ENCODE data around the gene RNF130. TPM values are rescaled to one million over a fixed set of nuclear protein-coding genes. Genes with fewer than 3 reads are reported as not detected.

Gene RNF130
- total RNA-seq, 2 donors from 2014 or later: 10.8 to 15.3 TPM

DNA sequence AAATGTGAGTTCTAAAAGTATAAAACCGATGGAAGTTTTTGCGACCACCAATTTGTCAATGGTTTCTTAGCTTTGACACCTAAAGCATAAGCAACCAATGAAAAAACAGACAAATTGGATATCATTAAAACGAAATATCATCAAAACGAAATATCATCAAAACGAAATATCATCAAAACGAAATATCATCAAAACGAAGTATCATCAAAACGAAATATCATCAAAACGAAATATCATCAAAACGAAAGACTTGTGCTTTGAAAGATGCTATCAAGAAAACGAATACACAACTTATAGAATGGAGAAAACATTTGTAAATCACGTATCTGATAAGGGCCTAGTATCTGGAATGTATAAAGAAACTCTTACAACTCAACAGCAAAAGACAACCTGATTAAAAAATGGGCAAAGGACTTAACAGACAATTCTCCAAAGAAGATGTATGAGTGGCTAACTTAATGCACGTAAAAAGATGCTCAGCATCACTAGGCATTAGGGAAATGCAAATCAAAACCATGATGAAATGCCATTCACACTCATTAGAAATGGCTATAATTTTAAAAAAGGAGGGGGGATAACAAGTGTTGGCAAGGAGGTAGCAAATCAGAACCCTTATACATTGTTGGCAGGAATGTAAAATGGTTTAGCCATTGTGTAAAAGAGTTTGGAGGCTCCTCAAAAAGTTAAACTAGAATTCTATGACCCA lies 134.4 kb downstream of the RNF130 start:
- ATAC-seq (no peak), DNase-seq (no peak)
- Mint-ChIP-seq H3K4me1 (no peaks in the 10 kb centered on the region), H3K36me3 (ENCODE audit: low read depth) (peaks cover 6% of the 10 kb centered on the region), H3K27me3 (peaks cover 26% of the 10 kb centered on the region), H3K4me3 (no peak overlapping the region), H3K27ac (no peak overlapping the region)
- H3K9me3 ChIP-seq (ENCODE audit: control insufficient read depth, low read length, poor library complexity, severe bottlenecking): no peaks in the 10 kb centered on the region

DNA sequence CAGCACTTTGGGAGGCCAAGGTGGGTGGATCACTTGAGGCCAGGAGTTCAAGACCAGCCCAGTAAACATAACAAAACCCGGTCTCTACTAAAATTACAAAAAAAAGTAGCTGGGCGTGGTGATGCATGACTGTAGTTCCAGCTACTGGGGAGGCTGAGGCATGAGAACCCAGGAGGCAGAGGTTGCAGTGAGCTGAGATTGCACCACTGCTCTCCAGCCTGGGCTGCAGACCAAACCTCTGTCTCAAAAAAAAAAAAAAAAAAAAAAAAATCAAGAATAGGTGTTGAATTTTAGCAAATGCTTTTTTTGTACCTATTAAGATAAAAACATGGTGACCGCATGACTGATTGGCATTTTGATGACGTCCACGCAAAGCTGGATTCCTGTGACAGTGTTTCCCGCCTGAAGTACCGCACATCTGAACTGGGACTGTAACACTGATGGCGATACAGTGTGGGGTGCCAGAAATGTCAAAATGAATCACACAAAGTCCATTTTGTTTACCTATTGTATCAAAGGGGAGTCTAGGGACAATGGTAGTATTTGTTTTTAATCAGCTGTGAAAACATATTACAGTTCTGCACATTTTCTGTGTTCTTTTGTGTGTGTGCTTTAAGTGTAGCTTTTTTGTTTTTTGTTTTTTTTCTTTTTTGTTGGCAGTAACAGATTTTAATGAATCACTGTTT lies 140.6 kb downstream of the RNF130 start:
- Mint-ChIP-seq H3K27me3 (no peaks in the 10 kb centered on the region), H3K4me1 (no peaks in the 10 kb centered on the region), H3K36me3 (ENCODE audit: low read depth) (peaks cover under 1% of the 10 kb centered on the region), H3K27ac (no peak overlapping the region), H3K4me3 (no peak overlapping the region)
- ATAC-seq (no peak), DNase-seq (no peak)
- H3K9me3 ChIP-seq (ENCODE audit: control insufficient read depth, low read length, poor library complexity, severe bottlenecking): no peaks in the 10 kb centered on the region

DNA sequence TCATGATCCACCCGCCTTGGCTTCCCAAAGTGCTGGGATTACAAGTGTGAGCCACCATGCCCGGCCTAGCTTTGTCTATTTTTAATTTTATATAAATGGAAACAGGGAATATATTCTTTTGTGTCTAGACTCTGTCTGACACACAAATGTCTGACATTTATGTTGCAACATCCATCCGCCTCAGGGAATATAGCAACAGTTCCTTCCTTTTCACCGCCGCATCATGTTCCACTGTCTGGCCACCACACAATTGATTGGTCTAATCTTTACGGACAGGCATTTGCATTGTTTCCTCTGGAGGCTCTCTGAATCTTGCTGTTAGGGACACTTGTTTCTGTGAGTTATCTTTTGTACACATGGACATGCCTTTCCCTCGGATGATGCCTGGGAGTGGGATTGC lies 143.7 kb downstream of the RNF130 start:
- no peak for DNase-seq
- H3K4me1 Mint-ChIP-seq: peaks cover 2% of the 10 kb centered on the region

DNA sequence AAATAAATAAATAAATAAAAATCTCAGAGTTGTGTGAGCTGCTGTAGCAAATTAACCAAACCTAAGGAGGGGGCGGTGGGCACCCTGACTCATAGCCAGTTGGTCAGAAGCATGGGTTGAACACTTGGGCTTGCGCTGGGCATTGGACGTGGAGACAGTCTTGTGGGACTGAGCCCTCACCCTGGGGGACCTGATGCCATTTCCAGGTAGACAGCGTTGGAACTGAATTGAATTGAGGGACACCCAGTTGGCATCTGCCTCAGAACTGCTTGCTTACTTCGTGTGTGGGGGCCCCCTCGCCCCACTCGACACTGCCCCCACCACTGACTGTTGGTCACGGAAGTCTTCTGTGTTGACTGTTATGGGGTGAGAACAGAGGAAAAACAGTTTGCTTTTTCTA lies 144.9 kb downstream of the RNF130 start:
- Mint-ChIP-seq H3K27ac (no peak overlapping the region), H3K4me3 (no peak overlapping the region), H3K27me3 (no peaks in the 10 kb centered on the region), H3K36me3 (ENCODE audit: low read depth) (peaks cover 3% of the 10 kb centered on the region), H3K4me1 (peaks cover 2% of the 10 kb centered on the region)
- DNase-seq (no peak), ATAC-seq (no peak)
- H3K9me3 ChIP-seq (ENCODE audit: control insufficient read depth, low read length, poor library complexity, severe bottlenecking): no peaks in the 10 kb centered on the region

More for the DNA sequence above, 143.7 kb downstream of the RNF130 start:
- peaks cover 3% of the 10 kb centered on the region for H3K36me3 Mint-ChIP-seq (ENCODE audit: low read depth)
- no peak overlapping the region for H3K27ac Mint-ChIP-seq
- H3K9me3 ChIP-seq (ENCODE audit: control insufficient read depth, low read length, poor library complexity, severe bottlenecking): no peaks in the 10 kb centered on the region
- ATAC-seq: no peak
- no peak overlapping the region for H3K4me3 Mint-ChIP-seq
- no peaks in the 10 kb centered on the region for H3K27me3 Mint-ChIP-seq

DNA sequence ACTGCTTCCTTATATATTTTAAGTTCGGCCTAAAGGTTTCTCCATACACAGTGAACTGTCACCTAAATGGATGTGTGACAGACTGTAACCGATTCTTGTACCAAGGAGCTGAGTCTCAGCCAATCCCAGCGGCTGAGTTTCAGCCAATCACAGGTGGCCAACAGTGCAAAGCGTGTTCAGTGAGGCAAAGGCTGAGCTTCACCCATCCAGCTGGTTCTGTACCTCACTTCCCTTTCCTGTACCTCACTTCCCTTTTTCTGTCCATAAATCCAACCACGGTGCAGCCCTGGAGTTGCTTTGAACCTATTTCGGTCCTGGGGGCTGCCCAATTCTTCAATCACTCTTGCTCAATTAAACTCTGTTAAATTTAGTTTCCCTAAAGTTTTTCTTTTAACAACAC lies 148.1 kb downstream of the RNF130 start:
- Mint-ChIP-seq H3K4me3 (no peak overlapping the region), H3K27ac (no peak overlapping the region), H3K27me3 (peaks cover 5% of the 10 kb centered on the region), H3K4me1 (peaks cover 2% of the 10 kb centered on the region), H3K36me3 (ENCODE audit: low read depth) (peaks cover 3% of the 10 kb centered on the region)
- DNase-seq (no peak), ATAC-seq (no peak)
- no peaks in the 10 kb centered on the region for H3K9me3 ChIP-seq (ENCODE audit: control insufficient read depth, low read length, poor library complexity, severe bottlenecking)

DNA sequence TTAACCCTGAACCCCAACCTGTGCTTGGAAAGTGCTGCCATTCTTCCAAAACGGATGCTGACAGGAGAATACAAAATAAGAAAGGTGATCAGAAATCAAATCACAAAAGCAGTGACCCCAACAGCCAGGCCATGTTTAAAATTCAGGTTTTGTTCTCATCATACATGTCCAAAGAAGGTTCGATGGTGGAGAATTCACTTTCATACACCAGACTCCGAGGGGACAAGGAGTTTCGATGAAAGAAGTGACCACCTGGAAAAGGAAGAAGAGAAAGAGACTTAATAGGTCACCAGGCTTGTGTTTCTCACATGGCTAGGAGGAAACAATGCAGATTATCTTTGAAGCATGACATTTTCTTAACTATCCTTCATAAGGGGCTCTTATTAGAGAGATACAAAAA lies 151.4 kb downstream of the RNF130 start:
- ATAC-seq (no peak), DNase-seq (no peak)
- Mint-ChIP-seq H3K4me1 (peaks cover 2% of the 10 kb centered on the region), H3K27me3 (peaks cover 25% of the 10 kb centered on the region), H3K27ac (no peak overlapping the region), H3K4me3 (no peak overlapping the region), H3K36me3 (ENCODE audit: low read depth) (peaks cover 3% of the 10 kb centered on the region)
- H3K9me3 ChIP-seq (ENCODE audit: control insufficient read depth, low read length, poor library complexity, severe bottlenecking): no peaks in the 10 kb centered on the region

DNA sequence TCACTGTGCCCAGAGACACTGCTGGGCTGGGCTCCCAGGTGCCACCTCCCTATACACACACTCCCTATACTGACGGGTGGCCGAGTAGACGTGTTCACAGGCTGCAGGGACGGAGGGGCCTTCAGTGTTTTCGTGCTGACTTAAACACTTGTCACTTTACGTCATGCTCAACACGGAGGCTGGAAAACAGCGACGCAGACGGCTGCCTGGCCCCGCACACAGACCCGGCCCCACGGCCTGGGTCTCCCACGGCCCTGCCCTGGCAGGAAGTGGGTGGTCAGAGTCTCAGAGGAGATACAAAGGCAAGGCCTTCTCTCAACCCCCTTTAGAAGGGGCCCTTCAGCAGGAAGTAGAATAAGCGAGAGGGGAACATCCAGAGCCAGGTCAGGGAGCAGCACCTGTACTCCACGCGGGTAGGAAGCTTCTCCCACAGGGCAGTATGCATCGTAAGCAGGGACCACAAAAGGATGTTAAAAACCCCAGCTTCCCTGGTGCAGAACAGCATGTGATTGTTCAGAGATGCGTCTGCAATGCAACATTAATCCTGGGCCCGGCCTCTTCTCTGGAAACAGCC lies 152.0 kb downstream of the RNF130 start:
- DNase-seq (no peak), ATAC-seq (no peak)
- Mint-ChIP-seq H3K4me1 (peaks cover 2% of the 10 kb centered on the region), H3K4me3 (no peak overlapping the region), H3K27ac (no peak overlapping the region), H3K27me3 (peaks cover 25% of the 10 kb centered on the region), H3K36me3 (ENCODE audit: low read depth) (peaks cover 3% of the 10 kb centered on the region)
- H3K9me3 ChIP-seq (ENCODE audit: control insufficient read depth, low read length, poor library complexity, severe bottlenecking): no peaks in the 10 kb centered on the region

DNA sequence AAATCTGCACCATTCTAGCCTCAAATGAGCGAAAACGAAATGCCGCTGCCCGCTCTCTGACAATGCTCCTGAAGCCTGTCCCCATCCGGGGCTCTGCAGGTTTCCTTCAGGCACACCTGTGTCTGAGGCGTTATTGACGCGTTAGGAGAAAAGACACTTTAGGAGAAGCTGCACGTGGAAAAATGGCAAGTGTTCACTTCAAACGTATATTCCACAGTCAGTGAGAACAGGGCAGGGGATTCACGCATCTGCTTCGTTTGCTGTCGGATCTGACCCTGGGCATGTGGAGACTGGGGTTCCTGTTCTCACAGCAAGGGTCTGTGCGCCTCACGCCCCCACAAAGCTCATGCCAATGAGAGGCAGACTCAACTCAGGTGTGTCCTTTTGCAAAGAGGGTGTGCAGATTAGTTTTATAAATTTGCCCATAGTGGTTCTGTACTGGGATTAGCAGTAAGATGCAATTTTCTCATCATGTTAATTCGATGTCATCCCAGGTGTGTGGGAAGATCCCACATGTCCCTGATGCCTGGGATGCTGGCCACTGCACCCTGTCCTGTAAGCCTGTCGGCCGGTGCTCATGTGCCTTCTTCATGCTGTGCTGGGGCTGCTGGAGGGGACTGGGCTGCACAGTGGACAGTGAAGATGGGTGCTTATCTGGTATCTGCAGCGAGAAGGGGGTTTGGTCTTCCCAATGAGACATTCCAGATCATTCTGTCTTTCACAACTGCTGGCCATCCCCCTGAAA lies 152.6 kb downstream of the RNF130 start:
- no peak overlapping the region for H3K4me3 Mint-ChIP-seq
- H3K27me3 Mint-ChIP-seq: peaks cover 25% of the 10 kb centered on the region
- no peaks in the 10 kb centered on the region for H3K9me3 ChIP-seq (ENCODE audit: control insufficient read depth, low read length, poor library complexity, severe bottlenecking)
- ATAC-seq (no peak), DNase-seq (no peak)
- H3K27ac Mint-ChIP-seq: no peak overlapping the region
- peaks cover 2% of the 10 kb centered on the region for H3K4me1 Mint-ChIP-seq
- peaks cover 3% of the 10 kb centered on the region for H3K36me3 Mint-ChIP-seq (ENCODE audit: low read depth)

DNA sequence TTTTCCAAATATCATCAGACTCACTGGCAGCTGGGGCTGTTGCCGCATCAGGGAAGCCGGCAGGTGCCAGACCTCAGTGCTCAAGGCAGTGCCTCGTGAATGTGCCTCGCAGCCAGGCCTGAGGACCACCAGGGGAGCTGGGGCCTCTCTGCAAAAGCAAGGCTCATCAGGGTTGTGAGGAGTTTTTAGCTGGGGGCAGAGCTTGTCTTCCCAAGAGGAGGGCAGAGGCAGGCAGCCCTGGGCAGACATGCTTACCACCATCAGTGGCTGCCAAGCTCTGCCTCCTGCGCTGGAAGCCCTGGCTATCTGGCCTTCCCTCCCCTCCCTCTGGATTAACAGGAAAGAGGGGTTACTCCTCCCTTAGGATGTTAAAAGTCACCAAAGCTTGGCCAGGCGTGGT lies 155.0 kb downstream of the RNF130 start:
- no peak overlapping the region for H3K4me3 Mint-ChIP-seq
- no peak overlapping the region for H3K27ac Mint-ChIP-seq
- no peaks in the 10 kb centered on the region for H3K9me3 ChIP-seq (ENCODE audit: control insufficient read depth, low read length, poor library complexity, severe bottlenecking)
- no peaks in the 10 kb centered on the region for H3K4me1 Mint-ChIP-seq
- DNase-seq: no peak
- peaks cover 3% of the 10 kb centered on the region for H3K36me3 Mint-ChIP-seq (ENCODE audit: low read depth)
- peaks cover 25% of the 10 kb centered on the region for H3K27me3 Mint-ChIP-seq
- ATAC-seq: no peak

DNA sequence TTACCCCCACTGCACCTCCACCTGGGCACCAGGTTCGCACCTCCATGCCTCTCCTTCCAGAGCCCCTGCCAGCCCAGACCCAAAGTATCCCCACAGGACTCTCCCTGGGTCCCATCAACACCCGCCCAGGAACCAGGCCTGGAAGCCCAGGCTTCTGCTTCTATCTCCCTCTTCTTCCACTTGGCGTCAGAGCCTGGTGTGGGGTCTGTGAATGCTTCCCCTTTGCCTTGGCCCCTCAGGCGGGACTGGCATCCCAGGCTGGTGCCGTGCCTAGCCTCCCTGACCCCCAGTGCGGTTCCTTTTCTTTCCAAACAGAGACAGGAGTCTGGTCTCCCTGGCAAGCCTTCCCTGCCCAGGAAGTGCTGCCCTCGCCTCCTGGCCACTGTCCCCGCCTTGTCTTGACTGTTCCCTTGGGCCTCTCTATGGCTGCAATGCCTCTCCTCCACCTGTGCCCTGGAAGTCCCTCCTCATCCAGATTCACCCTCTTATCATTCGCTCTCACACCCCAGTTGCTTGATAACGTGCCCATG lies 156.1 kb downstream of the RNF130 start:
- H3K9me3 ChIP-seq (ENCODE audit: control insufficient read depth, low read length, poor library complexity, severe bottlenecking): no peaks in the 10 kb centered on the region
- H3K4me3 Mint-ChIP-seq: no peak overlapping the region
- H3K4me1 Mint-ChIP-seq: no peaks in the 10 kb centered on the region
- ATAC-seq: no peak
- peaks cover 25% of the 10 kb centered on the region for H3K27me3 Mint-ChIP-seq
- DNase-seq: no peak
- no peak overlapping the region for H3K27ac Mint-ChIP-seq
- H3K36me3 Mint-ChIP-seq (ENCODE audit: low read depth): peaks cover 3% of the 10 kb centered on the region

DNA sequence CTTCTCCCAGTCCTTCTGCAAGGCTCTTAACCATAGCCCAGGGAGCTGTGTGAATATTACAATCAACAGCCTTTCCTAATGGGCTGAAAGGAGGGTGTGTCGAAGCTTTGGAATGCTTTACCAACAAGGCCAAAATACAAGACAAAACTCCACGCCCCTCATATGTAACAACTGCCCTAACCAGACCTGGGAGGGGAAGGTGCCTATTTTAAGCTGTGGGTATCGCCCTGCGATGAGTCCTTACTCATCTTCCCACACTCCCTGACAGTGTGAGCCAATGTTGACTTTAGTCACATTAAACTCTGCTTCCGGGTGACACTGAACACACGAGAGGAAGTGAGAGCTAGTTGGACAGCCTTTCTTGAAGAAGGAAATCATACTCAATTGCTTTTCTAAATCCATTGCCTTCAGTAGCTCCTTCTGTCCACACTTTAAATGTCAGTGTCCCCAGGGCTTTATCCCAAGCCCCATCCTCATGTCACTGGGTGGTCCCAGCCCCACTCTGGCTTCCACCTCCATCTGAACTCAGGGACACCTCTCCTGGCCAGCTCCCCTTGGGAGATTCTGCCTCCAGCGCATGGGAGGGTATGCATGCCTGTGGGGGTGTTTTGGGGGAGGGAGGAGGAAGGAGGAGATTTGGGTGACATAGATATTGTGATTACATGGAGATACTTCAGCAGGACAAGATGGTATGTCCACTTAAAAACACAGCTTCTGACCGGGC lies 157.4 kb downstream of the RNF130 start:
- Mint-ChIP-seq H3K4me3 (no peak overlapping the region), H3K4me1 (peaks cover 3% of the 10 kb centered on the region), H3K27me3 (peaks cover 20% of the 10 kb centered on the region), H3K27ac (no peak overlapping the region), H3K36me3 (ENCODE audit: low read depth) (peaks cover 3% of the 10 kb centered on the region)
- ATAC-seq (peak; percentile 33), DNase-seq (no peak)
- no peaks in the 10 kb centered on the region for H3K9me3 ChIP-seq (ENCODE audit: control insufficient read depth, low read length, poor library complexity, severe bottlenecking)

DNA sequence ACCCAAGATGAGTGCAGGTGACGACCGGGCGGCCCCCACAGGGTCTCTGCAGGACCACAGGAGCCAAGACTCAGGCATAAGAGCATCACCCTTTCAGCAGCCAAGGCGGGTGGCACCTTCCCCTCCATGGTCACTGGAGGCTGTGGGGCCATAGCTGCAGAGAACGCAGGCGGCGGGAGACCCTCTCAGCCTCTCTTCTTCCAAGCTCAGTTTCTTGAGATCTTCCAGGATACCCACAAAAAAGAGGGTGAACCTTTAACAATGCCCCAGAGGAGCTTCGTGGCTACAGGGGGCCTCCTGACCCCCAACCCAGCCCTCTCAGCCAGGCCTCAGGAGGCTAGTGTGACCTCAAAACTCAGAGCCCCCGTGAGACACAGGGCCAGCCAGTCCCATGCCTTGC lies 158.1 kb downstream of the RNF130 start:
- H3K36me3 Mint-ChIP-seq (ENCODE audit: low read depth): peaks cover 3% of the 10 kb centered on the region
- peaks cover 20% of the 10 kb centered on the region for H3K27me3 Mint-ChIP-seq
- H3K4me1 Mint-ChIP-seq: peaks cover 3% of the 10 kb centered on the region
- no peak overlapping the region for H3K27ac Mint-ChIP-seq
- no peak for ATAC-seq
- H3K4me3 Mint-ChIP-seq: no peak overlapping the region
- DNase-seq: no peak
- H3K9me3 ChIP-seq (ENCODE audit: control insufficient read depth, low read length, poor library complexity, severe bottlenecking): no peaks in the 10 kb centered on the region

Data from T-helper 17 cell (primary cell).